Neural crest cell (in vitro differentiated cells): ENCODE measurements around the gene FAM193B. TPM values are rescaled to one million over a fixed set of nuclear protein-coding genes. Genes with fewer than 3 reads are reported as not detected.

Experiments
- DNase-seq: peaks from one replicate; pipeline ENCODE4 v3.0.0; 2021; ENCODE audit warnings: low read depth, mixed read lengths, low spot score
- H3K27ac Mint-ChIP-seq: one replicate; pipeline ENCODE4 v1.8.0; 2021; ENCODE audit warnings: mild to moderate bottlenecking, mixed read lengths; ENCODE audit not compliant: unreplicated experiment
- H3K27me3 Mint-ChIP-seq: 2 replicates; pipeline ENCODE4 v1.8.0; 2021; ENCODE audit warnings: low read depth, mild to moderate bottlenecking, mixed read lengths
- H3K36me3 Mint-ChIP-seq: 2 replicates; pipeline ENCODE4 v1.8.0; 2021; ENCODE audit warnings: low read depth, mild to moderate bottlenecking, mixed read lengths
- H3K4me1 Mint-ChIP-seq: 2 replicates; pipeline ENCODE4 v1.8.0; 2021; ENCODE audit warnings: mixed read lengths
- H3K4me3 Mint-ChIP-seq: one replicate; pipeline ENCODE4 v1.8.0; 2021; ENCODE audit warnings: mild to moderate bottlenecking, mixed read lengths
- H3K9me3 Mint-ChIP-seq: 2 replicates; pipeline ENCODE4 v1.8.0; 2021; ENCODE audit warnings: mixed read lengths
- CTCF ChIP-seq: fragments of 200-600 bp; sonication (generic); conservative IDR thresholded peaks from 2 replicates; pipeline ENCODE4 v1.5.0; 2021; ENCODE audit warnings: antibody characterized with exemption, mild to moderate bottlenecking
- total RNA-seq: library from RNA; stranded (reverse); gene quantifications from 2 replicates; pipeline ENCODE4 v1.2.1, GENCODE V29; 2021

FAM193B gene
- total RNA-seq, 1 donor from 2014 or later: 96.3 TPM

- H3K4me3 Mint-ChIP-seq: peak overlapping the region; percentile 53
- peaks cover 10% of the 10 kb centered on the region for H3K36me3 Mint-ChIP-seq
Measured at GRCh38 chr5:177519463-177520235, 34.7 kb downstream of the FAM193B start.

GRCh38 chr5:177516601-177517568 is 37.5 kb downstream of the FAM193B start, which contains the start of gene DDX41:
DDX41 (minus strand) TSS chr5:177516961; CDS start chr5:177516945, 16 bp downstream.
- peak; percentile 94 for DNase-seq
- no peaks in the 10 kb centered on the region for H3K9me3 Mint-ChIP-seq
- peak within 1 kb of the TSS; percentile 90 for H3K27ac Mint-ChIP-seq
- H3K27me3 Mint-ChIP-seq: peaks cover 2% of the 10 kb centered on the region
- H3K4me1 Mint-ChIP-seq: peaks cover 25% of the 10 kb centered on the region
- H3K36me3 Mint-ChIP-seq: peaks cover 10% of the 10 kb centered on the region
- TF ChIP-seq CTCF: no peak
- peak within 1 kb of the TSS; percentile 95 for H3K4me3 Mint-ChIP-seq

More at GRCh38 chr5:177519463-177520235, 34.7 kb downstream of the FAM193B start:
- Mint-ChIP-seq H3K9me3 (no peaks in the 10 kb centered on the region), H3K4me1 (peaks cover 25% of the 10 kb centered on the region), H3K27ac (no peak overlapping the region), H3K27me3 (peaks cover 2% of the 10 kb centered on the region)
- DNase-seq: no peak
- TF ChIP-seq CTCF: no peak

GRCh38 chr5:177515580-177515979 is 38.8 kb downstream of the FAM193B start:
- DNase-seq: no peak
- H3K9me3 Mint-ChIP-seq: no peaks in the 10 kb centered on the region
- H3K36me3 Mint-ChIP-seq: peaks cover 9% of the 10 kb centered on the region
- peak overlapping the region; percentile 95 for H3K4me3 Mint-ChIP-seq
- H3K27ac Mint-ChIP-seq: no peak overlapping the region
- peaks cover 25% of the 10 kb centered on the region for H3K4me1 Mint-ChIP-seq
- no peak for TF ChIP-seq CTCF
- H3K27me3 Mint-ChIP-seq: peaks cover 2% of the 10 kb centered on the region

- Mint-ChIP-seq H3K9me3 (no peaks in the 10 kb centered on the region), H3K27ac (no peak overlapping the region), H3K4me1 (peaks cover 28% of the 10 kb centered on the region), H3K36me3 (peaks cover 9% of the 10 kb centered on the region), H3K4me3 (peak overlapping the region; percentile 95), H3K27me3 (peaks cover 2% of the 10 kb centered on the region)
- DNase-seq: no peak
- TF ChIP-seq CTCF: no peak
Measured at GRCh38 chr5:177514541-177514940, 39.8 kb downstream of the FAM193B start.

GRCh38 chr5:177513500-177513899 is 40.9 kb downstream of the FAM193B start:
- TF ChIP-seq CTCF: no peak
- Mint-ChIP-seq H3K36me3 (peaks cover 9% of the 10 kb centered on the region), H3K27ac (no peak overlapping the region), H3K27me3 (peaks cover 2% of the 10 kb centered on the region), H3K9me3 (no peaks in the 10 kb centered on the region), H3K4me3 (peak overlapping the region; percentile 95), H3K4me1 (peaks cover 28% of the 10 kb centered on the region)
- DNase-seq: no peak
